Activated T-cell treated with anti-CD3 and anti-CD28 coated beads, Interleukin-2, amount 50 U/mL, for 1 hour (primary cell): ENCODE results near the gene TMEM101.
"Not testable (repeated sequence)": the region's sequence is repeated elsewhere in the genome, so short reads cannot be mapped to it uniquely, and the experiment has no call there.

ENCODE experiments used
- DNase-seq: peaks from one replicate; pipeline ENCODE4 v3.0.0-alpha.2; 2020

TMEM101 gene

DNA sequence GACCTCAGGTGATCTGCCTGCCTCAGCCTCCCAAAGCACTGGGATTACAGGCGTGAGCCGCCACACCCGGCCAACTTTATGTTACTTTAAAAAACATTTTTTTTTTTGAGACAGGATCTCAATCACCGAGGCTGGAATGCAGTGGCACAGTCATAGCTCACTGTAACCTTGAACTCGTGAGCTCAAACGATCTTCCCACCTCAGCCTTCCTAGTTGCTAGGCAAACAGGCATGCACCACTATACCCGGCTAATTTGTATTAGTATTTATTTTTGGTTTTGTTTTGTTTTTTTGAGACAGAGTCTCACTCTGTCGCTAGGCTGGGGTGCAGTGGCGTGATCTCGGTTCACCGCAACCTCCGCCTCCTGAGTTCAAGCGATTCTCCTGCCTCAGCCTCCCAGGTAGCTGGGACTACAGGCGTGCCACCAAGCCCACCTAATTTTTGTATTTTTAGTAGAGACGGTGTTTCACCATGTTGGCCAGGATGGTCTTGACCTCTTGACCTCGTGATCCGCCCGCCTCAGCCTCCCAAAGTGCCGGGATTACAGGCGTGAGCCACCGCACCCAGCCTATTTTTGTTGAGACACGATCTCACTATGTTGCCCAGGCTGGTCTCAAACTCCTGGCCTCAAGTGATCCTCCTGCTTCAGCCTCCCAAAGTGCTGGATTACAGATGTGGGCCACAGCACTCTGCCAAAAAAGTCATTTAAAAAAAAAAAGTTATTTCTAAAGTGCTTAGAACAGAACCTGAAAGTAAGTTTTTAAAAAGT, 42.1 kb downstream of the TMEM101 start:
- DNase-seq, result not testable (repeated sequence)

DNA sequence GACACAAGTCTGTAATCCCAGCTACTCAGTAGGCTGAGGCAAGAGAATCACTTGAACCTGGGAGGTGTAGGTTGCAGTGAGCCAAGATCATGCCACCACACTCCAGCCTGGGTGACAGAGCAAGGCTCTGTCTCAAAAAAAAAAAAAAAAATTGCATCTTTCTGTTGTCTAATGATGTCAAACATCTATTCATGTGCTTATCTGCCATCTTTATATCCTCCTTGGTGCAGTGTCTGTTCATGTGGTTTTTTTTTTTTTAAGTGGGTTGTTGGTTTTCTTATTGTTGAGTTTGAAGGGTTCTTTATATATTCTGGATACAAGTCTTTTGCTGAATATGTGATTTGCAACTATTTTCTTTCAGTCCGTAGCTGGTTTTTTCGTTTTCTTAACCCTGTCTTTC, 43.3 kb downstream of the TMEM101 start:
- not testable (repeated sequence) for DNase-seq

- DNase-seq, result no peak
Observed at GRCh38 chr17:43970366-43970765, 44.4 kb downstream of the TMEM101 start.

- DNase-seq, result no peak
Observed at GRCh38 chr17:43967251-43967875, 47.4 kb downstream of the TMEM101 start.

- DNase-seq, result no peak
Observed at GRCh38 chr17:43966276-43966675, 48.5 kb downstream of the TMEM101 start.

- no peak for DNase-seq
Observed at GRCh38 chr17:43962479-43962878, 52.3 kb downstream of the TMEM101 start.

GRCh38 chr17:43961954-43962353, 52.8 kb downstream of the TMEM101 start:
- DNase-seq, result no peak

DNA sequence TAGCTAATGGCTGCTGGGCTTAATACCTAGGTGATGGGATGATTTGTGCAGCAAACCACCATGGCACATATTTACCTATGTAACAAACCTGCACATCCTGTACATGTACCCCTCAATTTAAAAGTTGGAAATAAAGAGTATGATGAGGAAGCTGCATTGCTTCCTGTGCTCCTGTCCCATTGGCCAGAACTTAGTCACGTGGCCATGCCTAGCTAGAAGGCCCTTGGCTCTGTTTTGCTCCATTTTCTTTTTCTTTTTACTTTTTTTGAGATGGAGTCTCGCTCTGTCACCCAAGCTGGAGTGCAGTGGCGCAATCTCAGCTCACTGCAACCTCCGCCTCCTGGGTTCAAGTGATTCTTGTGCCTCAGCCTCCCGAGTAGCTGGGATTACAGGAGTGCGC, 53.5 kb downstream of the TMEM101 start:
- not testable (repeated sequence) for DNase-seq
